ENCODE data around the gene HDAC4. TPM values are rescaled to one million over a fixed set of nuclear protein-coding genes. Genes with fewer than 3 reads are reported as not detected.

Gene HDAC4
- total and polyA plus RNA-seq, 2 of the 8 experiments (the other 6 are each of a cell fraction or from before 2014, with no cell fraction given): 15.4 to 31.5 TPM

DNA sequence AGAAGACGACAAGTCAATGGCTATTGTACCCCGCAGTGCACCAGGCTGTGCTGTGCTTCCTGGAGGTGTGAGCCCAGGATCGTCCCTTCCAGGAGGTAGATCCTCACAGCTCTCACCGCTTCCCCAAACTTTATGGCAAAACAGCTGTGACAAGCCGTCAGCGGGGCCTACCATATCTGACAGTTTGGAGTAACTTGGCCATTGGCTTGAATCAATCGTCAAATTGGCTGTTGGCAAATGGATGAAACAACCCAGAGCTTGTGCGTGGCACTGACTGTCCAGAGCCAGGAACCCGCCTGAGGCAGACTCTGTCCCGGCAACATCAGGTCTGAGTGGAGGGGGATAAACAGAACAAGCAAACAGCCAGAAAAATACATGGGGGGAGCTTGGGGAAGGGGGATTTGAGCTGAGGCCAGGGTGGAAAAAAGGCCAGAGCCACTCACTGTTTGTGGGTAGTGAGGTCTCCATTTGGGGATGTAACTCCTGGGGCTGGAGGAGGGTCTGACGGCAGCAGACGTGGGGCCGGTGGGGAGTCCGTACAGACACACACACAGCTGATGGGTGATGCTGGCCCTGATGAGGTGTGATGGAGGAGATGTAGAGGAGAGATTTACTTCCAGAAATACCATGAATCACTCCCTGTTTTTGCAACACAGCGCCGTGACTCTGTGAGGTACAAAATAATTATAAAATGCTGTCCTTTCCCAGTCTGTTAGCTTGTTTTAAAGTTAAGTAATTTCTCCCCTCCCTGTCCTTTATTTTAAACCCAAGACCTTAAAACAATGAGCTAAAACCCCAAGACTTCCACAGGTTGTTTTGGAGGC, 378.2 kb downstream of the HDAC4 start:
- WGBS, 2 experiments (ENCODE audit: extremely low coverage in 1 of 2, insufficient coverage in 1 of 2, insufficient read length in 1 of 2, insufficient replicate concordance in 2 of 2, low coverage in 1 of 2, low lambda C conversion rate in 2 of 2, missing lambda C conversion rate in 1 of 2): 94% methylated on average over 16 of the region's 16 CpGs; no CpG with 5 or more reads in 1 of the 2 experiments
- H3K9ac ChIP-seq (replicated peaks in 1 of 4; ENCODE audit: extremely low read depth in 1 of 4, low read depth in 3 of 4, low read length in 3 of 4): no peak overlapping the region
- H4K20me1 ChIP-seq (replicated peaks in 1 of 2; ENCODE audit: control insufficient read depth in 1 of 2, insufficient read depth in 2 of 2, low read length in 2 of 2): no peaks in the 10 kb centered on the region
- H3K79me1 ChIP-seq (ENCODE audit: low read depth, low read length): no peaks in the 10 kb centered on the region
- no peak for DNase-seq (ENCODE audit: low read depth in 1 of 2, low spot score in 2 of 2)
- no peak overlapping the region for H3K56ac ChIP-seq (replicated peaks; ENCODE audit: insufficient read length, low read depth, low read length)
- H2BK15ac ChIP-seq (ENCODE audit: low read length): no peak overlapping the region
- no peak overlapping the region for H2BK12ac ChIP-seq (ENCODE audit: low read depth, low read length)
- H2AK5ac ChIP-seq (ENCODE audit: low read depth, low read length): no peak overlapping the region
- H2AFZ ChIP-seq (ENCODE audit: low read length): no peak overlapping the region
- H2BK120ac ChIP-seq (replicated peaks; ENCODE audit: low read depth, low read length): no peak overlapping the region
- no peak overlapping the region for H3K23ac ChIP-seq (ENCODE audit: insufficient read length)
- H4K8ac ChIP-seq (ENCODE audit: extremely low read depth, insufficient read depth, low read length): no peak overlapping the region
- H3K4me2 ChIP-seq (ENCODE audit: insufficient read depth in 1 of 2, low read depth in 2 of 2, low read length in 2 of 2): no peak overlapping the region
- no peaks in the 10 kb centered on the region for H3K23me2 ChIP-seq (ENCODE audit: low read depth, low read length)
- FAIRE-seq: no peak
- H3K27me3 ChIP-seq (replicated peaks in 1 of 4; ENCODE audit: control insufficient read depth in 3 of 4, extremely low read depth in 1 of 4, insufficient read depth in 3 of 4, low read length in 3 of 4): no peaks in the 10 kb centered on the region
- peaks cover 0 to 5% (median 1%) of the 10 kb centered on the region in 4 experiments; a peak in 3 of 7 replicates for H3K4me1 ChIP-seq (replicated peaks in 1 of 4; ENCODE audit: control insufficient read depth in 3 of 4, insufficient read depth in 4 of 4, low read length in 3 of 4)
- H2BK20ac ChIP-seq (ENCODE audit: low read length): no peak overlapping the region
- no peak overlapping the region for H2BK5ac ChIP-seq (ENCODE audit: low read depth, low read length)
- H3K36me3 ChIP-seq (ENCODE audit: control insufficient read depth in 2 of 4, insufficient read depth in 4 of 4, low read length in 3 of 4): no peaks in the 10 kb centered on the region
- CTCF ChIA-PET (ENCODE audit: partially characterized antibody): no interaction called here
- H4K5ac ChIP-seq (ENCODE audit: insufficient read length, low read depth, low read length): no peak overlapping the region
- H3K27ac ChIP-seq (ENCODE audit: low read depth, low read length): no peak overlapping the region
- H3K79me2 ChIP-seq (ENCODE audit: control insufficient read depth in 1 of 2, insufficient read depth in 2 of 2, low read length in 2 of 2): no peaks in the 10 kb centered on the region
- no peak overlapping the region for H3K14ac ChIP-seq (ENCODE audit: insufficient read length)
- no peak overlapping the region for H4K91ac ChIP-seq (replicated peaks; ENCODE audit: insufficient read length, low read length)
- peaks cover 0 to 4% of the 10 kb centered on the region in 2 experiments; a peak in 1 of 4 replicates for H3K9me3 ChIP-seq (ENCODE audit: insufficient read depth in 2 of 2, low read depth in 1 of 2, low read length in 1 of 2)
- H3K18ac ChIP-seq (ENCODE audit: extremely low read depth, low read length): no peak overlapping the region
- H3K4ac ChIP-seq (replicated peaks; ENCODE audit: insufficient read length, low read depth, low read length): no peak overlapping the region
- POLR2A ChIA-PET (ENCODE audit: partially characterized antibody): no interaction called here
- no peak overlapping the region for H3K4me3 ChIP-seq (ENCODE audit: extremely low read depth in 1 of 4, insufficient read depth in 2 of 4, low read depth in 3 of 4, low read length in 4 of 4)
- TF ChIP-seq EGR1 (IDR thresholded peaks at IDR 0.05; ENCODE audit: borderline replicate concordance, low read depth, low read length): no peak
- no peak for TF ChIP-seq EP300 (IDR thresholded peaks at IDR 0.05; ENCODE audit: borderline replicate concordance in 1 of 2, low read depth in 2 of 2, low read length in 2 of 2)
- no peak for TF ChIP-seq POU5F1 (IDR thresholded peaks at IDR 0.05; ENCODE audit: low read depth, low read length)
- no peak for TF ChIP-seq GABPA (IDR thresholded peaks at IDR 0.05; ENCODE audit: borderline replicate concordance, insufficient read depth, low read length)
- TF ChIP-seq PHF8 (conservative IDR thresholded peaks at IDR 0.05; ENCODE audit: low read depth, low read length): no peak
- TF ChIP-seq BCL11A (IDR thresholded peaks at IDR 0.05; ENCODE audit: low read depth in 2 of 2, low read length in 2 of 2): no peak
- no peak for TF ChIP-seq GTF2F1 (IDR thresholded peaks at IDR 0.05; ENCODE audit: borderline replicate concordance, low read depth, low read length)
- TF ChIP-seq TEAD4 (IDR thresholded peaks at IDR 0.05; ENCODE audit: low read depth, low read length): no peak
- no peak for TF ChIP-seq HDAC6 (IDR thresholded peaks at IDR 0.05; ENCODE audit: low read depth, low read length)
- TF ChIP-seq KDM5A (IDR thresholded peaks at IDR 0.05; ENCODE audit: low read length): no peak
- no peak for TF ChIP-seq MAFK (IDR thresholded peaks at IDR 0.05; ENCODE audit: low read depth, low read length)
- TF ChIP-seq SIRT6 (IDR thresholded peaks at IDR 0.05; ENCODE audit: low read length): no peak

All from H1 (cell line).